HEK293T (cell line): ENCODE measurements around the gene DOCK1.

Experiments used
- ARNT ChIP-seq: fragments of 450-650 bp; IDR thresholded peaks from 2 replicates; pipeline ENCODE4 v1.6.1; 2017; ENCODE audit warnings: mild to moderate bottlenecking
- BHLHE40 ChIP-seq: fragments of 450-650 bp; IDR thresholded peaks from 2 replicates; pipeline ENCODE4 v1.6.1; 2016; ENCODE audit warnings: mild to moderate bottlenecking, moderate library complexity, borderline replicate concordance
- ELF4 ChIP-seq: fragments of 450-650 bp; IDR thresholded peaks from 2 replicates; pipeline ENCODE4 v1.6.1; 2017; ENCODE audit warnings: antibody characterized with exemption
- FOXA1 ChIP-seq: fragments of 450-650 bp; IDR thresholded peaks from 2 replicates; pipeline ENCODE4 v1.6.1; 2016; ENCODE audit warnings: mild to moderate bottlenecking
- FOXK2 ChIP-seq: fragments of 450-650 bp; IDR thresholded peaks from 2 replicates; pipeline ENCODE4 v1.6.1; 2016; ENCODE audit warnings: mild to moderate bottlenecking
- FOXM1 ChIP-seq: fragments of 450-650 bp; IDR thresholded peaks from 2 replicates; pipeline ENCODE4 v1.6.1; 2017; ENCODE audit warnings: mild to moderate bottlenecking, borderline replicate concordance
- HDGF ChIP-seq: fragments of 450-650 bp; IDR thresholded peaks from 2 replicates; pipeline ENCODE4 v1.6.1; 2017; ENCODE audit warnings: antibody characterized with exemption, borderline replicate concordance
- LEF1 ChIP-seq: fragments of 450-650 bp; IDR thresholded peaks from 2 replicates; pipeline ENCODE4 v1.6.1; 2017; ENCODE audit warnings: mild to moderate bottlenecking, borderline replicate concordance
- NFRKB ChIP-seq: fragments of 450-650 bp; IDR thresholded peaks from 2 replicates; pipeline ENCODE4 v1.6.1; 2016; ENCODE audit warnings: mild to moderate bottlenecking, moderate library complexity
- SP1 ChIP-seq: fragments of 450-650 bp; IDR thresholded peaks from 2 replicates; pipeline ENCODE4 v1.6.1; 2017
- SUZ12 ChIP-seq: fragments of 450-650 bp; IDR thresholded peaks from 2 replicates; pipeline ENCODE4 v1.6.1; 2016; ENCODE audit warnings: mild to moderate bottlenecking
- TARDBP ChIP-seq: fragments of 450-650 bp; IDR thresholded peaks from 2 replicates; pipeline ENCODE4 v1.6.1; 2016
- TF ChIP-seq, protein P1 (sequence below): fragments of 450-650 bp; IDR thresholded peaks from 2 replicates; pipeline ENCODE4 v1.6.1; 2016

DNA sequence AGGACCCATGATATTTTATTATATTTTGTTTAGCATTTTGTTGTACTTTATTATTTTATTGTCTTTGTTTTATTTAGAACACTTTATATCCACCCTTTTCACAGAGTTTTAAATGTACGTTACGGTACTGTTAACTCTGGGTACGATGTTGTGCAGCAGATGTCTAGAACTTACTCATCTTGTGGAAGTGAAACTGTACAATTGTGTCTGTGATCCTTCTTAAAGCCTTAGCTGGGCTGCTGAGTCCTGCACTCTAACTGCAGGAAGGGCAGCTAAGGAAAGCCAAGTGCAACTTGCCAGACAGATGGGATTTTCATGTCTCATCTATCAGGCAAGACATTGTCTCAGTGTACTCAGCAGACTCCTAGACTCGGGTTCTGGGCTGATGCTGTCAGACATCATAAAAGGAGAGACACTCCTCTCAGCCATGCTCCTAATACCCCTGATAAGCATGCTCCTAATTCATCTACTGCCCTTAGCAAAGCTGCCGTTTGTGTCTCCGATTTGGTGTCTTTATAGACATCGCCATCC lies 305.8 kb downstream of the DOCK1 start:
- TF ChIP-seq, protein P1, sequence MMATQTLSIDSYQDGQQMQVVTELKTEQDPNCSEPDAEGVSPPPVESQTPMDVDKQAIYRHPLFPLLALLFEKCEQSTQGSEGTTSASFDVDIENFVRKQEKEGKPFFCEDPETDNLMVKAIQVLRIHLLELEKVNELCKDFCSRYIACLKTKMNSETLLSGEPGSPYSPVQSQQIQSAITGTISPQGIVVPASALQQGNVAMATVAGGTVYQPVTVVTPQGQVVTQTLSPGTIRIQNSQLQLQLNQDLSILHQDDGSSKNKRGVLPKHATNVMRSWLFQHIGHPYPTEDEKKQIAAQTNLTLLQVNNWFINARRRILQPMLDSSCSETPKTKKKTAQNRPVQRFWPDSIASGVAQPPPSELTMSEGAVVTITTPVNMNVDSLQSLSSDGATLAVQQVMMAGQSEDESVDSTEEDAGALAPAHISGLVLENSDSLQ: no peak
- TF ChIP-seq LEF1 (no peak), ELF4 (no peak), SUZ12 (no peak), TARDBP (no peak), ARNT (no peak), FOXK2 (no peak), BHLHE40 (no peak), SP1 (no peak), HDGF (no peak), NFRKB (no peak), FOXA1 (no peak), FOXM1 (no peak)
